Neural cell (in vitro differentiated cells): ENCODE data around the gene HES6.

Experiments used
- CTCF ChIP-seq: fragments of 450-650 bp; IDR thresholded peaks from 2 replicates; pipeline ENCODE4 v1.5.1; 2014; ENCODE audit warnings: antibody characterized with exemption, mild to moderate bottlenecking, moderate library complexity; ENCODE audit not compliant: poor library complexity, severe bottlenecking
- EP300 ChIP-seq: fragments of 450-650 bp; conservative IDR thresholded peaks from 2 replicates; pipeline ENCODE4 v1.6.1; 2014; ENCODE audit warnings: antibody characterized with exemption, mild to moderate bottlenecking, moderate library complexity; ENCODE audit not compliant: poor library complexity, severe bottlenecking
- MXI1 ChIP-seq: fragments of 450-650 bp; conservative IDR thresholded peaks from 2 replicates; pipeline ENCODE4 v1.6.1; 2014; ENCODE audit warnings: antibody characterized with exemption, mild to moderate bottlenecking; ENCODE audit not compliant: poor library complexity, severe bottlenecking
- POLR2AphosphoS5 ChIP-seq: IDR thresholded peaks from 2 replicates; pipeline ENCODE4 v1.6.1; 2012
- REST ChIP-seq: IDR thresholded peaks from 2 replicates; pipeline ENCODE4 v1.6.1; 2012; ENCODE audit warnings: borderline replicate concordance
- SMC3 ChIP-seq: fragments of 450-650 bp; conservative IDR thresholded peaks from 2 replicates; pipeline ENCODE4 v1.6.1; 2014; ENCODE audit warnings: antibody characterized with exemption, mild to moderate bottlenecking, moderate library complexity; ENCODE audit not compliant: poor library complexity
- TAF1 ChIP-seq: IDR thresholded peaks from 2 replicates; pipeline ENCODE4 v1.6.1; 2012; ENCODE audit warnings: low read depth

DNA sequence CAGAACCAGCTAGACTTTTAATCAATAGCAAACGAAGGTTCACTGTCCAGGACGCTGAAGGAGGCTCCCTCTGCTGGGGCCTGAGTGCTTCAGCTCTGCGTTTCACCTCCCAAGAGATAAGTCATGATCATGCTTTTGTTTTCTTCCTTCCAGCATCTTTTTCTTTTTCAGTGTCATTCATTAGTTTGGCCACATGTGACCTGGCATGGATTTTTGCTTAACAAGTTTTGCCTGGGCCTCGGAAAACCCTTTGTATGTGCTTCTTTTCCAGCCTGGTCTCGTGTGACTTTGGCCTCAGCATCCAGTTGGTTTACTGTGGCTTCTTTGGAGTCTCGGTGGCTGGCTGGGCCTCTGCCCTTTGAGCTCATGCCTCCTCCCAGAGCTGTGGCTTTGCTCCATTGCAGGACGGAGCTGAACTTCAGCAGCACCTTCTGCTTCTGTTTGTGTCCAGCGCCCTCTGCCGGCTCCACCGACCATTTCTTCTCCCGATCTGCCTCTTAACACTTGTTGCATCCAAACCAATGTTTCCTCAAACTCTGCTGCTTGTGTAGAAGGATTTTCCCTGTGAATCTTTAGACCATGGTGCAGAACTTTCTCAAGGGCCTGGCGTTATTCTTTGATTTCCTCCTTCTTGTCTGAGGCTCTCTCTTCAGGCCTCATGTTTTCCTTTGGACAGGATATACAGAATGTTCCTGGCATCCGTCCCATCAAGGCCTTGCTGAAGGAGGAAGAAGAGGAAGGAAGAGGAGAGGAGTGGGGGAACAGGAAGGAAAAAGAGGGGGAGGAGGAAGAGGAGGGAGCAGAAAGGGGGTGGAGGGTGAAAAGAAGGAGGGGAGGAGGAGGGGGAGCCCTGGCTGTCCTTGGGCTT is 23.6 kb upstream of the HES6 start:
- no peak for TF ChIP-seq POLR2AphosphoS5
- peak; percentile 89 for TF ChIP-seq CTCF
- no peak for TF ChIP-seq REST
- TF ChIP-seq MXI1: peak; percentile 41
- no peak for TF ChIP-seq TAF1
- TF ChIP-seq SMC3: peak; percentile 89
- no peak for TF ChIP-seq EP300
